ENCODE measurements around the gene C11orf52. TPM values are rescaled to one million over a fixed set of nuclear protein-coding genes. Genes with fewer than 3 reads are reported as not detected.

The C11orf52 gene
- total RNA-seq, 1 experiment from 2014 or later, result 10.5 TPM

GRCh38 chr11:111908639-111909305 is 9.9 kb upstream of the C11orf52 start:
- H2AFZ ChIP-seq (ENCODE audit: low read length), result no peak overlapping the region
- no peaks in the 10 kb centered on the region for H3K36me3 ChIP-seq (ENCODE audit: low read depth, low read length)
- H3K4me2 ChIP-seq (ENCODE audit: low read length), result no peak overlapping the region
- TF ChIP-seq CTCF (conservative IDR thresholded peaks at IDR 0.05; ENCODE audit: low read depth, low read length) (no peak), EZH2phosphoT487 (IDR thresholded peaks at IDR 0.05; ENCODE audit: borderline replicate concordance, low read length) (no peak), EZH2 (IDR thresholded peaks at IDR 0.05; ENCODE audit: low read length, unreplicated experiment) (no peak)
- H3K9me3 ChIP-seq (ENCODE audit: low read length), result no peaks in the 10 kb centered on the region
- no TSS peak for BruUV-seq (replicated peaks)
- CTCF ChIA-PET, result no interaction called here
- no peaks in the 10 kb centered on the region for H3K9me2 ChIP-seq (replicated peaks; ENCODE audit: low read length)
- no peak for ATAC-seq
- DNase-seq, result no peak
- H3K9ac ChIP-seq (ENCODE audit: low read length), result no peak overlapping the region
- H3K79me2 ChIP-seq (ENCODE audit: low read length), result no peaks in the 10 kb centered on the region
- no peak overlapping the region for H3K4me3 ChIP-seq (ENCODE audit: low read length)
- POLR2A ChIA-PET (ENCODE audit: unreplicated experiment), result no interaction called here
- no peaks in the 10 kb centered on the region for H3F3A ChIP-seq (ENCODE audit: low read length, unreplicated experiment)
- no peaks in the 10 kb centered on the region for H3K27me3 ChIP-seq (ENCODE audit: low read length)
- H3K4me1 ChIP-seq (ENCODE audit: insufficient read depth, low read length), result peaks cover 6% of the 10 kb centered on the region
- H4K20me1 ChIP-seq (ENCODE audit: low read length), result no peaks in the 10 kb centered on the region
- intact Hi-C loops (cut with micrococcal nuclease), result no loop called here
- H3K27ac ChIP-seq (ENCODE audit: low read length), result no peak overlapping the region

- no peak overlapping the region for H3K4me2 ChIP-seq (ENCODE audit: low read length)
- no peak overlapping the region for H3K4me3 ChIP-seq (ENCODE audit: low read length)
- no peaks in the 10 kb centered on the region for H3K9me2 ChIP-seq (replicated peaks; ENCODE audit: low read length)
- BruUV-seq (replicated peaks), result no TSS peak
- TF ChIP-seq EZH2 (IDR thresholded peaks at IDR 0.05; ENCODE audit: low read length, unreplicated experiment), result no peak
- TF ChIP-seq EZH2phosphoT487 (IDR thresholded peaks at IDR 0.05; ENCODE audit: borderline replicate concordance, low read length), result no peak
- no peak for TF ChIP-seq CTCF (conservative IDR thresholded peaks at IDR 0.05; ENCODE audit: low read depth, low read length)
- H2AFZ ChIP-seq (ENCODE audit: low read length), result no peak overlapping the region
- no peaks in the 10 kb centered on the region for H3K79me2 ChIP-seq (ENCODE audit: low read length)
- no peak for ATAC-seq
- no peaks in the 10 kb centered on the region for H4K20me1 ChIP-seq (ENCODE audit: low read length)
- no peaks in the 10 kb centered on the region for H3K36me3 ChIP-seq (ENCODE audit: low read depth, low read length)
- intact Hi-C loops (cut with micrococcal nuclease), result no loop called here
- H3K9ac ChIP-seq (ENCODE audit: low read length), result no peak overlapping the region
- no peak for DNase-seq
- POLR2A ChIA-PET (ENCODE audit: unreplicated experiment), result interaction anchor here (0.7 kb wide), 1 partner anchor 56 kb away, joined by 9 read pairs; no protein-coding TSS in a partner anchor
- H3K4me1 ChIP-seq (ENCODE audit: insufficient read depth, low read length), result peaks cover 6% of the 10 kb centered on the region
- no peaks in the 10 kb centered on the region for H3K27me3 ChIP-seq (ENCODE audit: low read length)
- H3K9me3 ChIP-seq (ENCODE audit: low read length), result no peaks in the 10 kb centered on the region
- no peak overlapping the region for H3K27ac ChIP-seq (ENCODE audit: low read length)
- H3F3A ChIP-seq (ENCODE audit: low read length, unreplicated experiment), result no peaks in the 10 kb centered on the region
- CTCF ChIA-PET, result no interaction called here
Observed at GRCh38 chr11:111909378-111909777, 9.3 kb upstream of the C11orf52 start.

Data from PC-3 (cell line).